Nephron (organoid): ENCODE results near the gene CGN.
A peak's percentile ranks its signal among the peaks of the same experiment; 100 is the strongest.

ENCODE experiments used
- H3K27ac Mint-ChIP-seq, 3 experiments: 2 replicates each; pipeline ENCODE4 v1.8.0; 2020; ENCODE audit warnings: mixed read lengths in 3 of 3, mild to moderate bottlenecking in 2 of 3, moderate library complexity in 1 of 3
- H3K27me3 Mint-ChIP-seq: 2 replicates; pipeline ENCODE4 v1.8.0; 2021; ENCODE audit warnings: low read depth, mild to moderate bottlenecking, moderate library complexity, mixed read lengths
- H3K36me3 Mint-ChIP-seq: 2 replicates; pipeline ENCODE4 v1.8.0; 2020; ENCODE audit warnings: low read depth, mixed read lengths
- H3K4me1 Mint-ChIP-seq: 2 replicates; pipeline ENCODE4 v1.8.0; 2020; ENCODE audit warnings: mixed read lengths
- H3K4me3 Mint-ChIP-seq, 3 experiments: 2 replicates each; pipeline ENCODE4 v1.8.0; 2020; ENCODE audit warnings: mild to moderate bottlenecking in 3 of 3, mixed read lengths in 3 of 3, moderate library complexity in 2 of 3
- H3K9me3 Mint-ChIP-seq: 2 replicates; pipeline ENCODE4 v1.8.0; 2020; ENCODE audit warnings: mixed read lengths
- CTCF ChIP-seq, 3 experiments: fragments of 200-600 bp; sonication (generic); IDR thresholded peaks; one replicate each; pipeline ENCODE4 v1.5.0; 2021; ENCODE audit warnings: antibody characterized with exemption in 3 of 3; ENCODE audit not compliant: unreplicated experiment in 3 of 3

The CGN gene

DNA sequence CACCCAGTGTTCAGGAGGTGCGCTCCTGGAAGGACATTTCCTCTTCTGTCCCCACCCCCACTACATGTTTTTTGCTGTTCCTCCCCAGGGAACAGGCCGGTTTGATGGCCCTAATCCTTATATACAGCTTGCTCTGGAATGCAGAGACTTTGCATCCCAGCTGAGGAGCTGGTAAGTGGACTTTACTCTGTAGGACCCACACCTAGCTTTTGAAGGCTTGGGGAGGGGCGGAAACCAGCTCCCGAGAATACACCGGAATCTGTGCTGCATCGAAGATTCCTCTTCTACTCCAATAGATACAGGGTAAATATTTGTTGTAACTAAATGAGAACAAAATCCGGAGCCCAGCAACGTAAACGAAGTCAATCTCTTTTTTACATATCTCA lies 1.2 kb upstream of the CGN start:
- H3K36me3 Mint-ChIP-seq, result no peaks in the 10 kb centered on the region
- H3K4me1 Mint-ChIP-seq, result peaks cover 16% of the 10 kb centered on the region
- peak overlapping the region; percentile 89 to 93 (median 92) for H3K4me3 Mint-ChIP-seq
- peaks cover 67% of the 10 kb centered on the region for H3K27me3 Mint-ChIP-seq
- H3K27ac Mint-ChIP-seq, result peak overlapping the region; percentile 30 to 94 (median 69)
- no peak for TF ChIP-seq CTCF (IDR thresholded peaks at IDR 0.05; ENCODE audit: unreplicated experiment in 3 of 3)
- no peaks in the 10 kb centered on the region for H3K9me3 Mint-ChIP-seq

- Mint-ChIP-seq H3K27me3 (peaks cover 70% of the 10 kb centered on the region), H3K27ac (peak overlapping the region; percentile 30 to 94 (median 78)), H3K4me3 (peak overlapping the region; percentile 89 to 93 (median 92)), H3K9me3 (no peaks in the 10 kb centered on the region), H3K36me3 (no peaks in the 10 kb centered on the region), H3K4me1 (peaks cover 16% of the 10 kb centered on the region)
- TF ChIP-seq CTCF (IDR thresholded peaks at IDR 0.05; ENCODE audit: unreplicated experiment in 3 of 3), result no peak
These were observed 602 bp upstream of the CGN start for GRCh38 chr1:151510614-151510956.

DNA sequence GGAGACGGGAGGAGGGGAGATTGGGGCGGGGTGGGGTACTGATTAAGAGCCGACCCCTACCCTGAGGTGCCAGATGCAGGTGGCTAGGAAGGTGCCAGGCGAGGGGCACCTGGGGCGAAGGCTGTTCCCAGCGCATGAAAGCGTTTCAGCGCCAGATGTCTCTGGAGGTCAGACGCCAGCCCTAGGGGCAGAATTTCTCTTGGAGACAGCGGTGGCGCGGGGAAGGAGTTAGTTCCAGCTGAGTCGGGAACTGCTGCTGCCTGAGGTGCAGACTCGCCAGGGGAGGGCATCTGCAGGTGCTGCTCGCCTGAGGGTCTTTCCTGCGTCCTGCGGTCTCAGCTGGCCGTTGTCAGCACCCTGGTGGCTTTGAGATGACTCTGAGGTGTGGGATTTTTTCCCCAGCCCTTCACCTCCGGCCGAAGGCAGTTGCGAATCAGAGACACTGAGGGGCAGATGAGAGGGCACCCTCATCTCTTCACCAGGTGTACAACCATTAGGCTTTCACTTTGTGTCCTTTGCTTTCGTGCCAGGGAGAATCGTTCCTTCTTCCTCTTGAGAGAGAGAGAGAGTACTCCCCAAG lies 539 bp downstream of the CGN start:
- H3K36me3 Mint-ChIP-seq, result no peaks in the 10 kb centered on the region
- H3K9me3 Mint-ChIP-seq, result no peaks in the 10 kb centered on the region
- H3K27ac Mint-ChIP-seq, result peak overlapping the region in 2 of 3 experiments; percentile 60 to 96
- peaks cover 16% of the 10 kb centered on the region for H3K4me1 Mint-ChIP-seq
- peak overlapping the region; percentile 57 to 80 (median 79) for H3K4me3 Mint-ChIP-seq
- TF ChIP-seq CTCF (IDR thresholded peaks at IDR 0.05; ENCODE audit: unreplicated experiment in 3 of 3), result no peak
- peaks cover 73% of the 10 kb centered on the region for H3K27me3 Mint-ChIP-seq

DNA sequence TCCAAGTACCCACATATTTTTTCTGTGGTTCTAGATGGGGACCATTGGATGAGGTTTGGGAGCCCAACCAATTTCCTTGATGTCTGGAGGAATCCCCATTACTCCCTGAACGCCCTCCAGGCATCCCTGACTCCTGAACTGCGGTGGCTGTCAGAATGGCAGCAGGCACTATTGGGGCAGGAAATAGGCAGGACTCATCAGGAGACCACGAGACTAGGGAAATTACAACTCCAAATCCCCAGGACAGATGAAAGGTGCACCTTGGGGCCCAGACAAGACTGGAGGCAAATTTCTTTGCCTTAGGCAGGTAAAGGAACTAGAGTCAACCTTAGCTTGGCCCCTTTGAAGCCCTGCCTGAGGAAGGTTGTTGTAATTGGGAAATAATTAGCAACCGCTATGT lies 1.1 kb downstream of the CGN start:
- peak overlapping the region; percentile 57 to 80 (median 79) for H3K4me3 Mint-ChIP-seq
- peak overlapping the region in 2 of 3 experiments; percentile 77 to 96 for H3K27ac Mint-ChIP-seq
- H3K36me3 Mint-ChIP-seq, result no peaks in the 10 kb centered on the region
- TF ChIP-seq CTCF (IDR thresholded peaks at IDR 0.05; ENCODE audit: unreplicated experiment in 3 of 3), result no peak
- peaks cover 16% of the 10 kb centered on the region for H3K4me1 Mint-ChIP-seq
- H3K9me3 Mint-ChIP-seq, result no peaks in the 10 kb centered on the region
- peaks cover 69% of the 10 kb centered on the region for H3K27me3 Mint-ChIP-seq

GRCh38 chr1:151512801-151513625 lies 1.8 kb downstream of the CGN start:
- no peak for TF ChIP-seq CTCF (IDR thresholded peaks at IDR 0.05; ENCODE audit: unreplicated experiment in 3 of 3)
- Mint-ChIP-seq H3K36me3 (no peaks in the 10 kb centered on the region), H3K9me3 (no peaks in the 10 kb centered on the region), H3K27me3 (peaks cover 69% of the 10 kb centered on the region), H3K4me1 (peaks cover 16% of the 10 kb centered on the region), H3K27ac (peak overlapping the region; percentile 77 to 96 (median 85)), H3K4me3 (peak overlapping the region; percentile 57 to 80 (median 79))
